PC-9 (cell line): ENCODE data around the gene ASCL2. TPM values are rescaled to one million over a fixed set of nuclear protein-coding genes. Genes with fewer than 3 reads are reported as not detected.

Source experiments
- BruUV-seq: library from RNA; stranded (reverse); fragments of 400-500 nt; replicated peaks from 2 replicates; lab custom pipeline; 2021; lab: Mats Ljungman, UMichigan
- CTCF ChIA-PET: fragments of 300-600 bp; sonication (Branson Sonifier 250); formaldehyde crosslinking; loops from one replicate; lab custom pipeline; 2022; ENCODE audit warnings: antibody characterized with exemption; lab: Charles Lee
- POLR2A ChIA-PET: fragments of 300-600 bp; sonication (Branson Sonifier 250); formaldehyde crosslinking; loops from one replicate; lab custom pipeline; 2022; ENCODE audit warnings: antibody characterized with exemption; ENCODE audit not compliant: unreplicated experiment; lab: Charles Lee
- DNase-seq, 2 experiments: peaks; one replicate each; pipeline versions ENCODE4 v3.0.0 to v3.0.0-alpha.2; 2015 to 2022; ENCODE audit warnings: mixed read lengths in 1 of 2
- H2AFZ ChIP-seq: fragments of 200-600 bp; sonication (generic); 2 replicates; pipeline ENCODE4 v1.8.1; 2017; ENCODE audit warnings: antibody characterized with exemption
- H3F3A ChIP-seq: fragments of 200-600 bp; sonication (generic); 2 replicates; pipeline ENCODE4 v1.8.1; 2017; ENCODE audit warnings: antibody characterized with exemption, mild to moderate bottlenecking, low read depth; ENCODE audit not compliant: insufficient read depth
- H3K27ac ChIP-seq: fragments of 200-600 bp; sonication (generic); 2 replicates; pipeline ENCODE4 v1.6.1; 2016; ENCODE audit warnings: mixed run types
- H3K27me3 ChIP-seq: fragments of 200-600 bp; sonication (generic); 2 replicates; pipeline ENCODE4 v1.6.1; 2016; ENCODE audit warnings: low read depth, mixed run types; ENCODE audit not compliant: insufficient read depth
- H3K36me3 ChIP-seq: fragments of 200-600 bp; sonication (generic); 2 replicates; pipeline ENCODE4 v1.6.1; 2016; ENCODE audit warnings: low read depth, mixed run types
- H3K4me1 ChIP-seq: fragments of 200-600 bp; sonication (generic); replicated peaks from 2 replicates; pipeline ENCODE4 v1.6.1; 2016; ENCODE audit warnings: mixed run types; ENCODE audit not compliant: insufficient read depth
- H3K4me2 ChIP-seq: fragments of 200-600 bp; sonication (generic); 2 replicates; pipeline ENCODE4 v1.6.1; 2017; ENCODE audit warnings: mixed run types
- H3K4me3 ChIP-seq: fragments of 200-600 bp; sonication (generic); 2 replicates; pipeline ENCODE4 v1.6.1; 2016; ENCODE audit warnings: mixed run types
- H3K79me2 ChIP-seq: fragments of 200-600 bp; sonication (generic); 2 replicates; pipeline ENCODE4 v1.6.1; 2017; ENCODE audit warnings: low read depth, mixed run types
- H3K9me2 ChIP-seq: fragments of 200-600 bp; sonication (generic); 2 replicates; pipeline ENCODE4 v1.8.1; 2017; ENCODE audit warnings: mild to moderate bottlenecking; ENCODE audit not compliant: insufficient read depth
- H3K9me3 ChIP-seq: fragments of 200-600 bp; sonication (generic); 2 replicates; pipeline ENCODE4 v1.8.1; 2016; ENCODE audit warnings: low read depth; ENCODE audit not compliant: insufficient read depth
- H4K20me1 ChIP-seq: fragments of 200-600 bp; sonication (generic); 2 replicates; pipeline ENCODE4 v1.8.1; 2017; ENCODE audit not compliant: insufficient read depth
- CTCF ChIP-seq: fragments of 200-600 bp; sonication (generic); conservative IDR thresholded peaks from 2 replicates; pipeline ENCODE4 v1.6.1; 2017; ENCODE audit warnings: mixed run types, antibody characterized with exemption, mild to moderate bottlenecking, moderate library complexity
- EZH2 ChIP-seq: fragments of 200-600 bp; sonication (generic); IDR thresholded peaks from 2 replicates; pipeline ENCODE4 v1.8.0; 2017; ENCODE audit warnings: antibody characterized with exemption, low read depth
- intact Hi-C: fragments of 100-400 bp; cut with micrococcal nuclease; formaldehyde crosslinking; loops from one replicate; pipeline ENCODE4 v1.10.0; 2022; ENCODE audit not compliant: unreplicated experiment
- total RNA-seq: library from RNA; stranded (reverse); gene quantifications from 2 replicates; pipeline ENCODE4 v1.2.3, GENCODE V29; 2021

The ASCL2 gene
- total RNA-seq, 1 experiment from 2014 or later = not detected

GRCh38 chr11:2306877-2307500, 36.6 kb upstream of the ASCL2 start:
- no TSS peak for BruUV-seq
- H2AFZ ChIP-seq = no peak overlapping the region

GRCh38 chr11:2306452-2306823, 36.0 kb upstream of the ASCL2 start:
- H3K4me1 ChIP-seq = no peaks in the 10 kb centered on the region
- H3F3A ChIP-seq = no peaks in the 10 kb centered on the region
- intact Hi-C loops = no loop called here
- no peak for DNase-seq
- no peak overlapping the region for H3K27ac ChIP-seq
- no peaks in the 10 kb centered on the region for H3K9me3 ChIP-seq
- TF ChIP-seq EZH2 (no peak), CTCF (no peak)
- BruUV-seq = no TSS peak
- H3K36me3 ChIP-seq = no peaks in the 10 kb centered on the region
- no peaks in the 10 kb centered on the region for H3K9me2 ChIP-seq
- ChIA-PET CTCF (interaction anchor here (3.3 kb wide), 1 partner anchor 113 kb away, joined by 29 read pairs; no protein-coding TSS in a partner anchor), POLR2A (interaction anchor here (0.5 to 0.7 kb wide), 2 partner anchors 229 to 476 kb away, joined by 5 to 8 read pairs; no protein-coding TSS in a partner anchor)
- H4K20me1 ChIP-seq = no peaks in the 10 kb centered on the region
- no peak overlapping the region for H2AFZ ChIP-seq
- no peaks in the 10 kb centered on the region for H3K79me2 ChIP-seq
- no peak overlapping the region for H3K4me3 ChIP-seq
- H3K27me3 ChIP-seq = no peaks in the 10 kb centered on the region
- H3K4me2 ChIP-seq = no peak overlapping the region

More at GRCh38 chr11:2306877-2307500, 36.6 kb upstream of the ASCL2 start:
- Histone ChIP-seq H3K4me1 (peaks cover 5% of the 10 kb centered on the region), H3K27ac (no peak overlapping the region), H3K9me3 (no peaks in the 10 kb centered on the region), H3K9me2 (no peaks in the 10 kb centered on the region), H3K4me3 (no peak overlapping the region), H3K36me3 (no peaks in the 10 kb centered on the region), H4K20me1 (no peaks in the 10 kb centered on the region), H3K79me2 (no peaks in the 10 kb centered on the region), H3K27me3 (no peaks in the 10 kb centered on the region), H3K4me2 (no peak overlapping the region), H3F3A (no peaks in the 10 kb centered on the region)
- ChIA-PET POLR2A (no interaction called here), CTCF (interaction anchor here (0.6 to 3.3 kb wide), 2 partner anchors 113 to 586 kb away, joined by 7 to 29 read pairs; no protein-coding TSS in a partner anchor)
- intact Hi-C loops = no loop called here
- TF ChIP-seq EZH2 = no peak
- TF ChIP-seq CTCF = no peak
- DNase-seq = no peak

GRCh38 chr11:2305788-2306451, 35.5 kb upstream of the ASCL2 start:
- H3K4me1 ChIP-seq = no peaks in the 10 kb centered on the region
- H3K4me3 ChIP-seq = no peak overlapping the region
- no peaks in the 10 kb centered on the region for H3K9me3 ChIP-seq
- no peaks in the 10 kb centered on the region for H3F3A ChIP-seq
- no peak overlapping the region for H3K27ac ChIP-seq
- no peak for DNase-seq
- TF ChIP-seq EZH2 (no peak), CTCF (no peak)
- H3K4me2 ChIP-seq = no peak overlapping the region
- no peaks in the 10 kb centered on the region for H3K79me2 ChIP-seq
- H3K9me2 ChIP-seq = no peaks in the 10 kb centered on the region
- POLR2A ChIA-PET = interaction anchor here (0.5 to 0.7 kb wide), 2 partner anchors 229 to 476 kb away, joined by 5 to 8 read pairs; no protein-coding TSS in a partner anchor
- CTCF ChIA-PET = interaction anchor here (0.6 to 3.3 kb wide), 3 partner anchors 114 to 227 kb away, joined by 3 to 29 read pairs (median 3); no protein-coding TSS in a partner anchor
- no peak overlapping the region for H2AFZ ChIP-seq
- intact Hi-C loops = loop anchor here (1.0 kb wide), 3 partner anchors 93 to 225 kb away; no protein-coding TSS in a partner anchor
- H4K20me1 ChIP-seq = no peaks in the 10 kb centered on the region
- BruUV-seq = no TSS peak
- no peaks in the 10 kb centered on the region for H3K27me3 ChIP-seq
- no peaks in the 10 kb centered on the region for H3K36me3 ChIP-seq
